Erythroblast (primary cell): ENCODE data around the gene LHPP.

Experiments
- GATA1 ChIP-seq: IDR thresholded peaks from 2 replicates; pipeline ENCODE4 v1.6.1; 2011; ENCODE audit warnings: low read depth, mild to moderate bottlenecking, control low read depth, low read length, moderate library complexity
- POLR2A ChIP-seq: IDR thresholded peaks from 2 replicates; pipeline ENCODE4 v1.6.1; 2011; ENCODE audit warnings: mild to moderate bottlenecking, low read length

DNA sequence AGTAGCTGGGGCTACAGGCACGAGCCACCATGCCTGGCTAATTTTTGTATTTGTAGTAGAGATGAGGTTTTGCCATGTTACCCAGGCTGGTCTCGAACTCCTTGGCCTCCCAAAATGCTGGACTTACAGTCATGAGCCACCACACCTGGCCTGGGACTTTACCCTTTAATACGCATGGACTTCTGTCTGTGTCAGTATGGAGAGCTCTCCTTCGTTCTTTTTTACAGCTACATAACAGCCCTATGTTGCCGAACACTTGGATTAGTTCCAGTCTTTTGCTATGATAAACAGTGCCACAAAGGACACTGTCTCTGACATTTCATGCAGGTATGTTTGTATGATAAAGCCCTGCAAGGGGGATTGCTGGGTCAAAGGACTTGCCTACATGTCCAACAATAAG, 32.0 kb upstream of the LHPP start:
- TF ChIP-seq POLR2A (no peak), GATA1 (no peak)
